Fibroblast of skin of left biceps (primary cell): ENCODE data around the gene NKD2.
"Not testable (repeated sequence)": the region's sequence is repeated elsewhere in the genome, so short reads cannot be mapped to it uniquely, and the experiment has no call there.

Experiments
- DNase-seq, 2 experiments: peaks; one replicate each; pipeline ENCODE4 v3.0.0-alpha.2; 2013; ENCODE audit warnings: low read depth in 2 of 2

The NKD2 gene

DNA sequence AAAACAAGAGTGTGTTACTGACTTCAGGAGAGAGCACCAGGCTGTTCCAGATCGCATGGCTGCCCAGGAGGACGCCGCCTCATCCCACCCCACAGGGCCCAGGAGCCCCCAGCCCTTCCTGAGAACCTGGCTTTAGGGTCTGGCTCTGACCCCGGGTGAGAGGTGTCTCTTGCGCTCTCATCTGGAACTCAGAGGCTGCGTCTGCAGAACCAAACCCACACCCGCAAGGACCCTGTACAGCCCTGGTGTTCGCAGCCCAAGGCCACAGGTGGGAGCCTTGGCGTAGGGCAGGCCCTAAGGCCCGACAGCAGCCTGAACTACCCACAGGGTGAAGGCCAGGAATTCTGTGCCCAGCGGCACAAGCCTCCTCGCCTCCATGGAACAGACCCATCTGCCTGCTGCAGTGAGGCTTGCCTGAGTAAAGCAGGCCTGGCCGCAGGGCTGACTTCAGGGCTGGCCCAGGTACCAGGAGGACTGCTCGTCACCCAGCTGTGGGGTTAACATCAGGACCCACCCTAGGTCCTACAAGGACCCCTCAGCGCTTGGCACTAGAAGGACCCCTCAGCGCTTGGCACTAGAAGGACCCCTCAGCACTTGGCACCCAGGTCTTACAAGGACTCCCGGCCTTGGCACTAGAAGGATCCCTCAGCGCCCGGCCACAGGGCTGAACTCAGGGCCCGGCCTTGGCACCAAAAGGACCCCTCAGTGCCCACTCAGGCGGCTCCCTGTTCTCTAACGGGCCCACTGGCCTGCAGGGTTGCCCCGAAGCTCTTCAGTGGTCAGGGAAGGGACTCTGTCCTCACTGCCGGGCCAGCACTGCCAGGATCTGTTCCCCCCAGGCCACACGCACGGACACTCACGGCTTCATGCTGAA, 48.2 kb downstream of the NKD2 start:
- no peak for DNase-seq

DNA sequence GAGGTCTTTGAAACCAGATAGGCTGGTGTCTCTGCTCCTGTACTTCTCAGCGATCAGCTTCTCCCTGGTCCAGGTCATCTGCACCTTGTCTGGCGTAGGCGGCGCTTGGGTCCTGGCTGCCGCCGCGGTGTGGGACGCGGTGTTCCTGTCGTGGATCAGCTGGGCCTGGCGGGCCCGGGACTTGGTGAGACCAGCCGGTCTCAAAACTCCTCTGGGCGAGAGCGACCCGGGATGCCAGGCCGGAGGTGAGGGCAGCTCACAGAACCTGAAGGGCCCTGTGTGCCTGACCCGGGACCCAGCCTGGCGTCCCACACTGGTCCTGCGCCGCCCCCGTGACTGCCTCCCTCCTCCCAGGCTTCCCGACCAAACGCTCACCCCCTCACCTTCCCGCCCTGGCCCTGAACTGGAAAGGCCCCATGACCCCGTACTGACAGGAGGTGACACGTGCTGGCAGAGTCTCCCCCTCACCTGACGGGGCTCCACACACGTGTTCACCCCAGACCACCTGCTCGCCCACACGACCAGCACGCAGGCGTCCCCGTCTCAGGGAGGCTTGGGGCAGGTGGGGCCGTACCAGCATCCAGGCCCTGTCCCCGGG, 49.0 kb downstream of the NKD2 start:
- DNase-seq, result no peak

DNA sequence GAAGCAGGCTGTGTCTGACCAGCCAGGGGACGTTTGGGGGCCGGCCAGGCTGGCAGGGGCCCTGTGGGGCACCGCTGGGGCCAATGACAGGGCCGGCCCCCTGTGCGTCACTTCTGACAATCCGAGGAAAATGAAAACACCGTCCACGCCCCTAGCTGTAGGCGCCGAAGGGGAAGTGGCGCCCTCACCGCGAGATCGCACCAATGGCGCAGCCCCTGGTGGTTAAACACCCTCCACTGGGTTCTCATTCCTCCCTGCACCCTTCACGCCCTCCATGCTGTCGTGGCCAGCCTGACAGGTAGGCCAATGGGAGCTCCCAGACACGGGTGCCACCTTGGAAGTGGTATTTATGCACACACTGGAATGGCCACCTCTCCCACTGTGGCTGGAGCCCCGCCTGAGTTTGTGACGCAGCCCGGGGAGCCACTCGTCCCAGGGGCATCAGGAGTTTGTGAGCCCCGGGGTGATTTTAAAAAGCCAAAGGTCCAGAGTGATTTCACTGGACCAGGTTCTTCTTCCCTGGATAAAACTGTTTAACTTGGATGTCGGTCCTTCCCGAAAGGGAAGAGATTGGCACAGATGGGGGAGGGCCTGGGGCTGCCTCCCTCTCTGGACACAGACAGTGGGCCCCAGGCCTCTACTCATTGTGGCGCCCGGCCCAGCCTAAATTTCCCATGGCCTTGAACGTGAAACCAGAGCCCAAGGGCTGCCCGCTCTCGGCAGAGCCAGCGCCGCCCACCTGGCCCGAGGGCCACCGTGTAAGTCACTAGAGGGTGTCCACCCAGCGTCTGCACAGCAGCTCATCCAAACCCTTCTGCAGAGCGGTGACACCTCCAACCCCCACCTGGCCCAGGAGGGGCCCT, 49.7 kb downstream of the NKD2 start:
- DNase-seq, result no peak

DNA sequence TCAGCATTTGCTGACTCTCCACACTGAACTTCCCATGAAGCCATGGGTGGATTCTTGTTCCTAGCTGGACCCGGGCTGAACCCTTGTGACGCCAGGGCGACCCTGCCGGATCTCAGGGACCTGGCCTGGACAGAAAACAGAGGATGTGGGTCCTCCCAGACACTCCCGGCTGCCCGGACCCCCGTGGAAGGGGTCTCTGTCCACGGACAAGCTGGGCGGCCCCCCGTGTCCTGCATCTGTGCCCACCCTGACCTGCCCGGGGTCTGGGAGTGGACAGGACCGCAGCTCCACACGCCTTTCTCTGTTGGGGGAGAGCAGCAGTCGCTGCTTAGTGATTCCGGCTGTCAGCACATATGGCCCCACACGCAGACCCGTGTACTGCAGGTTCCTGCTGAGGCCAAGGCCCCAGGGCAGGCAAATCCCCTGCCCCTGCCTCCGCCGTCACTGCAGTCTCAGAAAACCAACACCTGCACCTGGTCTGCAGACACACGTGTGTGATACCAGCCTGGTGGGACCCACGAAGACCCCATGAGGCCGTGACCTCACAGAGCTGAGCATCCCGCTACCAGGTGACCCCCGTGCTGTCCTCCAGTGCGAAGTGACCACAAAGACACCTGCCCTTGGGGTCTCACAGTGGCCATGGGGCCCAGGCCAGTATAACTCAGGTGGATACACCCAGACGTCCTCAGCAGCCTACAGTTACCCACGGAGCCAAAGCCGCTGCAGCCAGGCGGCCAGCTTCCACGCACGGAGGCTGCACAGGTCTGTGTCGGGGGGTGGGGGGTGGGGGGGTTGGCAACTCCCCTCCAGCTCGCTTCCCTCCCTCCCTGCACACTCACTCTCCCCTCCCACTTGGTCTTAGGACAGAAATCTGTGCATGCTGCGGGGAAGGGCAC, 50.6 kb downstream of the NKD2 start:
- DNase-seq, result no peak

DNA sequence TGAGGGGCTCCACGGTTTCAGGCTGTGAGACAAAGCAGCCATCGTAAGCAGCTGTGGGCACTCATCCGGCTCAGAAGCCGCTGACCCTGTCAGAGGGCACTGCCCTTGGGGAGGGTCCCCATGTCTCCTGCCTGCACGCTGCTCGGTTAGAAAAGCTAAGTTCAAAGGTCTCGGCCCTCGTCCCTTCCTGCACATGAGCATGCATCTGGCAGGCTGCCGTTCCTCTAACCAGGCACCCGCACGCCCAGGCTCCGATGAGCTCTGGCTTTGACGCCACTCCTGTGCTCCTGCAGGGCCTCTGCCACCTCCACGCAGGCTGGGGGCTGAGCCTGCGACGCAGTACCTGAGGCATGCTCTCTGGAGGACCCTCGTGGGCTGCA, 51.3 kb downstream of the NKD2 start:
- no peak for DNase-seq

DNA sequence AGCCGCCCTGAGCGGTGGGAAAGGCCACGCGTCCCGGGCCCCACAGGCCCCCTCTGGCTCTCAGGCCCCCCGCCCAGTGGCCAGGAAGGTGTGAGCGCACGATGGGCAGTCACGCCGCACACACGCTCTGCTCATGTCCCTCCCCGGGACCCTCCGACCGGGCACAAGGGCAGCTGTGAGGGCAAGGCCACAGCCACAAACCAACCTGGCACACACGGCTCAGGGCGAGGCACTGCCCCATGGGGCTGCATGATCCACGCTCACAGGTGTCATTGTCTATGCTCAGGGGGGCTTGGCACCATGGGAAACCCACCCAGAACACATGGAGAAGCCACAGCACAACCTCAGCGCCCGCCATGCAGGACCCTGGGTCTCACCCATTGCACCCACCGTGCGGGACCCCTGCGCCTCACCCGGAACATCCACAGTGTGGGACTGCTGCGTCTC, 52.0 kb downstream of the NKD2 start:
- DNase-seq, result no peak

DNA sequence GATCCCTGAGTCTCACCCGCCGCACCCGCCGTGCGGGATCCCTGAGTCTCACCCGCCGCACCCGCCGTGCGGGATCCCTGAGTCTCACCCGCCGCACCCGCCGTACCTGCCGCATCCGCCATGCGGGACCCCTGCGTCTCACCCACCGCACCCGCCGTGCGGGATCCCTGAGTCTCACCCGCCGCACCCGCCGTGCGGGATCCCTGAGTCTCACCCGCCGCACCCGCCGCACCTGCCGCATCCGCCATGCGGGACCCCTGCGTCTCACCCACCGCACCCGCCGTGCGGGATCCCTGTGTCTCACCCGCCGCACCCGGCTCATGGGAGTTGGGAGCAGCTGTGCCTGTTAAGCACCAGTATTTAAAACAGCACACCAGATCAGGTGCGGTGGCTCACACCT, 52.7 kb downstream of the NKD2 start:
- DNase-seq, result not testable (repeated sequence)

DNA sequence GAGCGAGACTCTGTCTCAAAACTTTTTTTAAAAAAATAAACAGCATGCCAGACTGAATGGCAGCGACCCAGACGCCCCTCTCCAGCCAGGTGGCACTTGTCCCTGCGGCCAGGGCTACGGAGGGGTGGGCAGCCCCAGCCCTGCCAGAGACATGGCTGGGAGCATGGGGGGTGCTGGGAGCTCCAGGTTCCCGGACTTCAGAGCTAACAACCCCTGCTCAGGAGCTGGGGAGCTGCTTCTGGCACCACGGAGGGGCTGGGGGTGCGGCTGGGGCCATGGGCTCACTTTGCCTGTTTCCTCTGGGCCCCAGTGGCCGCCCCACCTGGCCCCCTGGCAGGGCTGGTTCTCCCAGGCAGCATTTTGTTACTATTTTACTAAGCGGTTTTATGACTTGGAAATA, 53.3 kb downstream of the NKD2 start:
- DNase-seq, result no peak

DNA sequence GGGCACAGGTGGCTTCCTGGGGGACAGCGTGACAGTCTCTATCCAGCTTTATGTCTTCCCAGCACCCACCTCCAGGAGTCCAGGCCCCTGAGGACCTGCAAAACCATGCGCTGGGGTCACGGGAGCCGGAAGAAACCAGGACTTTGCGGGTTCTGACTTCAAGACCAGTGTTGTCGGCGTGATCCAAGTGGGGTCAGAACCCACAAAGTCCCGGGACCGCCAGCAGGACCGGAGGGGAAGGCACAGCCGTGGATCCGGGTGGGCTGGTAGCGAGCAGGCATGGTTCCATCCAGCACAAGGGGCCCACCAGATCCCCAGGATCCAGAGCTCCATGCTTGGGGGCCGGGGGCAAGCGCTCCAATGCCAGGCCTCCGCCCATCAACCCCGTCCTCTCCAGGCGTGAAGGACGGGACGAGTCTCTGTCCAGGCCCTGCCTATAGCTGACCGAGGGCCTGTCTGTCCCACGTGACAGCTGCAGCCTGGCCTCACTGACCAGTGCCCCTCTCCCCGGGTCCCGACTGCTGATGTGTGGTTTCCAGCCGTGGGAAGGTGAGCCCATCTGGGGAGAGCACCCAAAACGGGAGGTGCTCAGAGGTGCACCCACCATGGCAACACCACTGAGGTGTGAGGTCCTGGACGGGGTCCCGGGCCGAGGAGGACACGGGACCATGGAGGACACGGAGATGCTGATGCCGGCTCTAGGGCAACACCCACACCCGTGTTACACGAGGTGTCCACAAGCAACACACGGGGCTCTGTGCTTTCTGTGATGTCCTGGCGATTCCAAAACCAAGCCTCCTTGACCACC, 54.4 kb downstream of the NKD2 start:
- no peak for DNase-seq

DNA sequence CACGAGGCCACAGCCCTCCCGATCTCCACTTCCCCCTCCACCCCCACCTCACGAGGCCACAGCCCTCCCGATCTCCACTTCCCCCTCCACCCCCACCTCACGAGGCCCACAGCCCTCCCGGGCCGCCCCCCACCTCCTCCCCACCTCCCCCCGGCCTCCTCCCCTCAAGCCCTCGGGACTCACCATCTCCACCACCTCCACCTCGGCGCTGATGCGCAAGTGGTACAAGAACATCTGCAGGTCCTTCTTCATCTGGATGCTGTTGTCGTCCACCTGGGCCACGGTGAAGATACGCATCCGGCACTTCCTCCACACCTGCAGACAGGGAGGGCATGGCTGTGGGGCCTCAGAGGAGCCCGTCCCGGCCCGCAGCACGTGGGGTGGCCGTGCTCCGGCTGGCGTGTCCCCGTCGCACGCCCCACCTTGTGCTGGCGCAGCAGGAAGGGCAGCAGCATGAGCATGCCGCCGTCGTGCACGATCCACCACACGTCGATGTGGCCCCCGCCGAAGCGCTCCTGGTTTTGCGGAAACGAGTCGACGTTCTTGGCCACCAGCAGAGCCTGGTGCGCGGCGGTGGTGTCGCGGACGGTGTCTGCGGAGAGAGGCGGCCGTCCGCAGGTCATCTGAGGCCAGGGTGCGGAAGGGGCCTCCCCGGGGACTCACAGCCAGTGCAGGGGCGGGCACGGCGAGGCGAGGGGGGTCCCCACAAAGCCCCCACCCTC, 55.2 kb downstream of the NKD2 start:
- no peak for DNase-seq

DNA sequence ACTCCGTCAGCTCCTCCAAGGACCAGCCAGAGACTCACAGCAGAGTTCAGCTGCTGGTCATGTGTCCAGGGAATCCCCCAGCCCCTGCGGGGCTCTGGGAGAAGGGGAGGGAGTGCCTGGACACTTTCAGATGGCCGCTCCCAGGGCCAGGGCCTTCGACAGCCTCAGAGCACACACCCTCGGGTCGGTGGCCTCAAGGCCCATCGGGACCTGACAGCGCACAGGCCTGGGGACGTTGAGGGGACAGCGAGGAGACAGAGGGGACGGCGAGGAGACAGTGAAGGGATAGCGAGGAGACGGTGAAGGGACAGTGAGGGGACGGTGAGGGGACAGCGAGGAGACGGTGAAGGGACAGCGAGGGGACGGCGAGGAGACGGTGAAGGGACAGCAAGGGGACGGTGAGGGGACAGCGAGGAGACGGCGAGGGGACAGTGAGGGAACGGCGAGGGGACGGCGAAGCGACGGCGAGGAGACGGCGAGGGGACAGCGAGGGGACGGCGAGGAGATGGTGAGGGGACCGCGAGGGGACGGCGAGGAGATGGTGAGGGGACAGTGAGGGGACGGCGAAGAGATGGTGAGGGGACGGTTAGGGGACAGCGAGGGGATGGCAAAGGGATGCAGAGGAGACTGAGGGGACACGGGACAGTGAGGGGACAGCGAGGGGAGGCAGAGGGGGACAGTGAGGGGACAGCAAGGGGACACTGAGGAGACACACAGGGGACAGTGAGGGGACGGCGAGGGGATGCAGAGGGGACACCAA, 56.0 kb downstream of the NKD2 start:
- DNase-seq, result no peak

DNA sequence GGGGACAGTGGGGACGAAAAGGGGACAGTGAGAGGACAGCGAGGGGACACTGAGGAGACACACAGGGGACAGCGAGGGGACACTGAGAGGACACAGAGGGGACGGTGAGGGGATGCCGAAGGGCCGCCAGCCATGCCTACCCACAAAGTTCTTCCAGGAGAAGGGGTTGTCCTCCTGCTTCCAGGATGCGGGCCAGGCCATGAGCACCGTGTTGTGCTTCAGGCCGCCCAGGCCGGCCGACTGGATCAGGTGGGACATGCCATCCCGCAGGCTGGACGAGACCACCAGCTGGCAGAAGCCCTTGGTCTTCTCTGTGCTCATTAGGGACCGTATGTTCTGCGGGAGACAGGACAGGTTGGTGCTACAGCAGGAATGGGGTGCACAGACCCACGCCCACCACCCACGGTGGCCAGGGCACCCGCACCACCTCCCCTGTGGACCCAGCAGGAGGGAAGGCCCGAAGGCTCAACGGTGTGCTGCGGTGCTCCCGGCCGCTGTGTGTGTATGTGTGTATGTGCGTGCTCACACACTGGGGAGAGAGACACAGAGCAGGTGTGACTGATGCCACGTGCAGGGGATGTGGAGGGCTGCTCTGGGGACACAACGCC, 56.6 kb downstream of the NKD2 start:
- DNase-seq, result no peak

DNA sequence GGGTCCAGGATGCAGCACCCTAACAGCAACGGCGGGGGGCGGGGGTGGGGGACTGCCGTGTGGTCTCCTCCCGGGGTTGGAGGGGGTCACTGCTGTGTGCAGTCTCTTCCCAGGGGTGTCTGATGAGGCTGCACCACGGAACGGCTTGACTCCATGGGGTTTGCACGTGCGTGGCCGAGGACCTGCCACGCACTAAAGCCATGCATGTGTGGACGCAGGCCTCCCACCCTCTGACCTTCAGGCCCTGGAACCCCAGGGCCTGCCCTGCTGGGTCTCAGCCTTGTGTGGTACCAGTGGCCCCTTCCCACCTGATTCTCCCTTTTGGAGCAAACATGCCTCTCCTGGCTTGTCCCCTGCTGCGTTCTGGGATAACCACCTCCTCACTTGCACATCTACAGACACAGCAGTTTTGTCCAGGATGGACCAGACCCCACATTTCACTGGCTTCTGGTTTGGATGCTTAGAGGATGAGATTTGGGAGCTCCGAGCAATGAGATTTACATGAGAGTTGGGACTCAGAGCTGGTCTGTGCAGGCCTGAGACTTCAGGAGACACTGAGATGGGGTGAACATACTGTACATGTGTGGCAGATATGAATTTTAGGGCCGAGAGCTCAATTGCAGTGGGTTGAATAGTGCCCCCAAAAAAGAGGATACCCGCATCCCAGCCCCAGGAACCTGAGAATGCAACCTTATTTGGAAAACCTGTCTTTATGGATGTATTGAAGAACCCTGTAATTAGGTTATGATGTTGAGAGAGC, 57.5 kb downstream of the NKD2 start:
- DNase-seq, result no peak

DNA sequence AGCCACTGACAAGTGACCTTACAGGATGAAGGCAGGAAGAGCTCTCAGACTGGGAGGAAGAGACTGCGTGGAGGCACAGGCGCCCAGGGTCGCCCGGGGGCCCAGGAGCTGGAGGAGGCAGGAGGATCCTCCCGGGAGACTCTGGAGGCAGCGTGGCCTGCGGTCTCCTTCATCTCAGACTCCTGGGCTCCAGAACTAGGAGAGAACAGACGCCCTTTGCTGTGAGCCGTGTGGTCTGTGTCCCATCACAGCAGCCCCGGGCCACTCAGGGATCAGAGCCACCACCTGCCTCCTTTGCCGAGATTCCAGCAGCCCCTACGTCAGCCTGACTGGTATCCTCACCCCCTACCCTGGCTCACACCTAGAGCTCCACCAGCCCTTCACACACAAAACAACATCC, 58.1 kb downstream of the NKD2 start:
- no peak for DNase-seq

DNA sequence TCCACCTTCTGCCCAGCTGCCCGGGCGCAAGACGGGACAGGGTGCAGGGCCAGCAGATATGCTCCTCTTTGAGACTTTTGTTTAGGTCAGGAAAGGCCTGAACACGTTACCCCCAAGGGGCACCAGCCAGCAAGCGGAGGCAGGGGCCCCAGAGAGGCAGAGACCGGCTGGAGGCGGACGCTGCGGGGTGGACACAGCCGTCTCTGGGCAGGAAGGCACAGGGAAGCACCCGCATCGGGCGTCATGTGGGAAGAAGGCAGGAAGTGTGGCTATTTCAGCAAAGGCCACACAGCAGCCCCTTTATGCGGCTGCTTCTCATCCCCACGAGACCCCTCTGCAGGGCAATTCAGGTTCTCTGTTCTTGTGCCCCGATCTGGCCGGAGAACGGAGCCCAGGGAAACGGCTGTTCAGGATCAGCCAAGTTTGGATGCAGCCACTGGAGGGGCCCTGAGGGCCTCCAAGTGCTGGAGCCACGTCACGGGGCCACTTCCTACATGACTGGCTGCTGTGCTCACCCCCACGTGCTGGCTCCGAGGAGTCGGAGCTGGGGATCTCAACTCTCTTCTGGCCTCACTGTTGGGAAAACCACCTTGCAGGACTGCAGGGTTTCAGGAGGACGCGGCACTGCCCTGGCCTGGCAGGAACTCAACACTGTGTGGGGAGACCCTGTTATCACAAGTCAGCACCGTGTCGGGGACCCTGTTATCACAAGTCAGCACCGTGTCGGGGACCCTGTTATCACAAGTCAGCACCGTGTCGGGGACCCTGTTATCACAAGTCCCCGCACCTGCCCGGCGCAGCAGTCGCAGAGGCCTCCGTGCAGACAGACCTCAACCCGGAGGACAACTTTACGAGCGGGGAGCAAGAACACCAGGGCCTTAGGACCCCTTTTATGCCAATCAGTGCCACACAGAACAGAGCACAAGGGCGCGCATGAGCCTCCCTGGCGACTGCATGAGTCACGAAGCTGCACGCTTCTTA, 58.8 kb downstream of the NKD2 start:
- no peak for DNase-seq

DNA sequence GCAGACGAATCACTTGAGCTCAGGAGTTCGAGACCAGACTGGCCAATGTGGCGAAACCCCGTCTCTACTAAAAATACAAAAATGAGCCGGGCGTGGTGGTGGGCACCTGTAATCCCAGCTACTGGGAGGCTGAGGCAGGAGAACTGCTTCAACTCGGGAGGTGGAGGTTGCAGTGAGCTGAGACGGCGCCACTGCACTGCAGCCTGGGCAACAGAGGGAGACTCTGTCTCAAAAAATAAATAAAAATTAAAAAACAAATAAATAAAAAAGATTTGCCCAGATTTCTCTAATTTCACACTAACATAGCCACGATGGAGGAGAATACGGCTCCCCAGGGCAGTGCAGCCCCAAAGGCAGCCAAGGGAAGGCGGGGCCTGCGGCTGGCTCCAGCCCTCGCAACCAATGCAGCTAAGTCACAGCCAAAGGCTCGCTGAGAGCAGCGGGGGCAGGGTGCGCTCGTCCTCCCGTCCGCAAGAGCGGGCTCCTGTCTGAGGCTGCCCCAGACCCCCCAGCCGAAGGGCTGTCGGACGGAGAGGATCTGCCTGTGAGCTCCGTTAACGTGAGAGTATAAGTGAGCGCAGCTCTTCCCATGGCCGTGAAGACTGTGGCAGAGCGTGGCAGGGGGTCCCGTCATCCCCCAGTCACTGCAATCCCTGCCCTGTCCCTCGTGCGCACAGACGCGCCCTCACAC, 59.7 kb downstream of the NKD2 start:
- DNase-seq, result no peak
